Measurements from ENCODE around the gene PLEKHG5.

GRCh38 chr1:6523566-6523965 is 32.1 kb upstream of the PLEKHG5 start:
- TF ChIP-seq CTCF (IDR thresholded peaks at IDR 0.05; ENCODE audit: insufficient read depth, low read length, poor library complexity, severe bottlenecking) = peak; percentile 39
- no peak for TF ChIP-seq EZH2phosphoT487 (conservative IDR thresholded peaks at IDR 0.05; ENCODE audit: low read length)
